GM21529 (cell line): ENCODE results near the gene OR2AT4.
"Not testable (repeated sequence)": the region's sequence is repeated elsewhere in the genome, so short reads cannot be mapped to it uniquely, and the experiment has no call there.

ENCODE experiments used
- ATAC-seq: cut with Tn5 transposase; IDR thresholded peaks from one replicate; pipeline ENCODE4 v1.9.1; 2021; ENCODE audit not compliant: unreplicated experiment

The OR2AT4 gene

DNA sequence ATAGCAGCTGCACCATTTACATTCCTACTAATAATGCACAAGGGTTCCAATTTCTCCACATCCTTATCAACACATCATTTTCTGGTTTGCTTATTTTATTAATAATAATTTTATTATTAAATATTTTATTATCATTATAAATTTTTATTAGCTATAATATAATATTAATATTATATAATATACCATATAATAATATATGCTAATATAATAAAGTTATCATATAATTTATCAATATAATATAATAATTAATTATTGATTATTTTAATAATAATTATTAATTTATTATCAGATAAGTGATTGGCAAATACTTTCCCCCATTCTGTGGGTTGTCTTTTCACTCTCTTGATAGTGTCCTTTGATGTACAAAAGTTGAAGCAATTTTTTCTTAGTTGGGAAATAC, 27.7 kb downstream of the OR2AT4 start:
- no peak for ATAC-seq

DNA sequence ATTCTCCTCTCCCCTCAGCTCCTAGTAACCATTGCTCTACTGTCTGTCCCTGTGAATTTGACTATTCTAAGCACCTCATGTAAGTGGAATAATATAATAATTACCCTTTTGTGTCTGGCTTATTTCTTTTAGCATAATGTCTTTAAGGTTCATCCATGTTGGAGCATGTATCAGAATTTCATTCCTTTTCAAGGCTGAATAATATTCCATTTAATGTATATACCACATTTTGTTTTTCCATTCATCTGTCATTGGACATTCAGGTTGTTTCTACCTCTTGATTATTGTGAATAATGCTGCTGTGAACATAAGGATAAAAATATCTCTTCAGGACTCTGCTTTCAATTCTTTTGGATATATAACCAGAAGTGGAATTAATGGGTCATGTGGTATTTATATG, 28.1 kb downstream of the OR2AT4 start:
- no peak for ATAC-seq

- ATAC-seq: no peak
These were observed 30.6 kb downstream of the OR2AT4 start for GRCh38 chr11:75066061-75066460.

DNA sequence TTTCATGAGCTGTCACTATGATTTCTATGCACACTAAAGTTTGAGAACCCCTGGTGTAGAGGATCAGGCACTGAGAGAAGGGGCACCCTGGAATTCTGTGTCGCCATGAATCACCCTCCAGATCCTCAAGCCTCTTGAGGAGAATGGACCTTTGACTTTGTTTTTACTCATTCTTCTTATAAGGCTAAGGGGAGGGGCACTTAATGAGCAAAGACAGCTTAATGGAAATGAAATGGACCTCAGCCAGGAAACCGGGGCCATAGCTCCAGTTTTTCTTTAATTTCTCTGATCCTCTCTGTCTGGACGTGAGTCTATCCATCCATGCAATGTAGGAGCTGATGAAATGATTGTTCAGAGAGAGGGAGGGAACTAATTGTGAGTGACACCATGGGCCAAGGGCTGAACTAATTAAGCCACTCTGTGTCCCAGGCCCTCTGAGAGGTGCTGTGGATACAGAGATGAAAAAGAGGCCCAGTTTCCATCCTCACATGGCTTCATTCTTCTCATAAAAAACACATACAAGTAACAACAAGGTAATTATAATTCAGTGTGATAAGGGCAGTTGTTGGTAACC, 32.8 kb downstream of the OR2AT4 start:
- ATAC-seq: no peak

GRCh38 chr11:75059299-75059698, 37.4 kb downstream of the OR2AT4 start:
- no peak for ATAC-seq

GRCh38 chr11:75056814-75057213, 39.9 kb downstream of the OR2AT4 start:
- no peak for ATAC-seq

DNA sequence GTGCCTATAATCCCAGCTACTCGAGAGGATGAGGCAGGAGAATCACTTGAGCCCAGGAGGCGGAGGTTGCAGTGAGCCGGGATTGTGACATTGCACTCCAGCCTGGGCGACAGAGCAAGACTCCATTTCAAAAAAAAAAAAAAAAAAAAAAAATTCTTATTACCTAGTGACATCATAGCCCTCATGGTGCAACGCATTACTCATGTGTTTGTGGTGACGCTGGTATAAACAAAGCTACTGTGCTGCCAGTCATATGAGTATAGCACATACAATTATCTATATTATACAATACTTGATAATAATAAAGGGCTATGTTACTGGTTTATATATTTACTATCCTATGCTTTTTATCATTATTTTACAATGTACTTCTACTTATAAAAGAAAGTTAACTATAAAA, 41.2 kb downstream of the OR2AT4 start:
- no peak for ATAC-seq

DNA sequence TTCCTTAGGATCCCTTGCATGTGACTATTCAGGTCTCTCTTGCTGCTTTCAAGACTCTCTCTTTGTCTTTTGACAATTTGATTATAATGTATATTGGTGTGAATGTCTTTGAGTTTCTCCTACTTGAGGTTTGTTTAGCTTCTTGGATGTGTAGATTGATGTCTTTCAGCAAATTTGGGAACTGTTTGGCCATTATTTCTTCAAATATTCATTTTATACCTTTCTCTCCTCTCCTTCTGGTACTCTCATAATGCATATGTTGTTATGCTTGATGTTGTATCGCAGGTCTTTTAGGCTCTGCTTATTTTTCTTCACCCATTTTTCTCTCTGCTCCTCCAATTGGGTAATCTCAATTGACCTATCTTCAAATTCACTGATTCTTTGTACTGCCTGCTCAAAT, 44.2 kb downstream of the OR2AT4 start:
- no peak for ATAC-seq

DNA sequence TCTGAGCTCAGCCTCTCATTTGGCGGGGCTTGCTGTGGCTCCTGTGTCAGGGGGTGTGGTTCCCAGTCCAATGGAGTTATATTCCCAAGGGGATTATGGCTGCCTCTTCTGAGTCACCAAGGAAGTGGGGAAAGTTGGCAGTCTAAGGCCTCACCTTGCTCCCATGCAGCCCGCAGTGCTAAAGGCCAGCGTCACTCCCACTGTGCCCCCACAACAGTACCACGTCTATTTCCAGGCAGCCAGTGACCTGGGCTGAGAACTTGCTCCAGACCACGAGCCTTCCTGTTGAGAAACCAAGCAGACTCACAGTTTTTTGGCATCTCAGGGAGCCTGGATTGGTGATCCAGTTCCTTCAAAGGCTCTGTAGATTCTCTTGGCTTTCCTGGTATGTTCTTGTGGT, 45.6 kb downstream of the OR2AT4 start:
- no peak for ATAC-seq

GRCh38 chr11:75050516-75050915, 46.2 kb downstream of the OR2AT4 start:
- ATAC-seq: no peak

- not testable (repeated sequence) for ATAC-seq
These were observed 47.0 kb downstream of the OR2AT4 start for GRCh38 chr11:75049501-75050266.

GRCh38 chr11:75047191-75047590, 49.5 kb downstream of the OR2AT4 start:
- no peak for ATAC-seq

DNA sequence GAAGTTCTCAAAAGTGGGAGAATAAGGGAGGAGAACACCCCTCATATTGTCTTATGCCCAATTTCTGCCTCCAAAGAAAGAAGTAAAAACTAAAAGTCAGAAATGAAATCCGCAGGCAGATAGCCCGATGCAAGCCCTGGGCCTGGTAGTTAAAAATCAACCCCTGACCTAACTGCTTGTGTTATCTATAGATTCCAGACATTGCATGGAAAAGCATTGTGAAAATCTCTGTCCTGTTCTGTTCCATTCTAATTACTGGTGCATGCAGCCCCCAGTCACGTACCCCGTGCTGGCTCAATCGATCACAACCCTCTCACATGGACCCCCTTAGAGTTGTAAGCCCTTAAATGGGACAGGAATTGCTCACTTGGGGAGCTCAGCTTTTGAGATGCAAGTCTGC, 50.0 kb downstream of the OR2AT4 start:
- not testable (repeated sequence) for ATAC-seq

- ATAC-seq: not testable (repeated sequence)
These were observed 52.1 kb downstream of the OR2AT4 start for GRCh38 chr11:75044381-75045170.

DNA sequence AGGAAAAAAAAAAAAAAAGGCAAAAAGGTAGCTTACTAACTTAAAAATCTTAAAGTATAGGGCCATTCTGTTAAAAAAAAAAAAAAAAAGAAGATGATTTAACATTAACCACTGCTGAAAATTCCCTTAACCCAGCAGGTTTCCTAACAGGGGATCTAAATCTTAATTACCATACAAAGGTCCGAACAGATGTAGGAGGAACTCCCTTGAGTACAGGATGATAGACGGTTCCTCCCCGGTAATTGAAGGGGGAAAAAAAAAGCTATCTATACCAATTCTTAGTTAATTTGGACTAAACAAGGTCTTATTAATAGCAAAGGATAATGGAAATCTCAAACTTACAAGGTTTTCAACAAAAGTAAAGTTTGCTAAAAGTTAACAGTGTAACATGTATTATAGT, 54.9 kb downstream of the OR2AT4 start:
- ATAC-seq: not testable (repeated sequence)

DNA sequence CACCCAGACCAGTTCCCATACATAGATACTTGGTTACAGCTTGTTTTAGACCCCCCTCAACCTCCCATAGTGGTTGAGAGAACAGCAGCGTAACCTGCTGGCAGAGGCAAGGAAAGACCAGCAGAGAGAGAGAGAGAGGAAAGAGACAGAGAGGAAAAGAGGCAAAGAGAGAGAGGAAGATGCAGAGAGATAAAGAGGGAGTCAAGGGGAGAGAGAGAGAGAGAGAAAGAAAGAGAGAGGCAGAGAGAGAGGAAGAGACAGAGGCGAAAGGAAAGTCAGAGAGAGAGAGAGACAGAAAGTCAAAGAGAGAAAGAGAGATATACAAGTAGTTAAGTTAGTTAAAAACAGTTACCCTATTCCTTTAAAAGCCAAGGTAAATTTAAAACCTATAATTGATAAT, 55.4 kb downstream of the OR2AT4 start:
- ATAC-seq: no peak

- ATAC-seq: no peak
These were observed 56.4 kb downstream of the OR2AT4 start for GRCh38 chr11:75040167-75040770.

GRCh38 chr11:75035911-75036565, 60.6 kb downstream of the OR2AT4 start:
- no peak for ATAC-seq

DNA sequence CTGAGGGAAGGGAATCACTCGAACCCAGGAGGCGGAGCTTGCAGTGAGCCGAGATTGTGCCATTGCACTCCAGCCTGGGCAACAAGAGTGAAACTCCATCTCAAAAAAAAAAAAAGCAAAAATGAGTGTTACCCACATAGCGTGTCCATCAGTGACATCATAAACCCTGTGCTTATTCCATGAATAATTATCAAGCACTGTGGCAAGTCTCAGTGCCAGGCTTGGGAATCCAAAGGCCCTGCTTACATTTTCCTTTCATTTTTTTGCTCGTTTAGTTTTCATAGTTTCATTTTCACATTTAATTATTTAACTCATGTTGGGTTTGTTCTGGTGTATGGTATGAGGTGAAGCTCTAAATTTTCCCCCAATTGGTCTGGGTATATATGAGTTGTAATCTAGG, 61.4 kb downstream of the OR2AT4 start:
- no peak for ATAC-seq

DNA sequence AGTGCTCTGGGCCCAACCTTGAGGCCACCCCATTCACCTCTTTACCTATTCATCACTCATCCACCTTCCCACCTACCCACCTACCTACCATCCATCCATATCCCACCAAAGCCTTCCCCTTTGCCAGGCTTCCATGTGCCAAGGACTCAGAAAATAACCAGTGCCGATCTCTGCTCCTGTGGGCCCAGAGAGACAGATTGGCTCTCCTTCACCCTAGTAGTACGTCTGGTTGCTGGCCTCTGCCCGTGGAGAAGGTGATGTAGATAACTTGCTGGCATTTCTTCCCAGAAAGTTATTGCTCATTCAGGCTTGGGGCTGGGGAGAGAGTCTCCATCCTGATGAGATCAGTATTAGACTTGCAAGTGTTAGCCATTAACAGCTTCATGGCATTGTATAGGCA, 62.8 kb downstream of the OR2AT4 start:
- no peak for ATAC-seq

DNA sequence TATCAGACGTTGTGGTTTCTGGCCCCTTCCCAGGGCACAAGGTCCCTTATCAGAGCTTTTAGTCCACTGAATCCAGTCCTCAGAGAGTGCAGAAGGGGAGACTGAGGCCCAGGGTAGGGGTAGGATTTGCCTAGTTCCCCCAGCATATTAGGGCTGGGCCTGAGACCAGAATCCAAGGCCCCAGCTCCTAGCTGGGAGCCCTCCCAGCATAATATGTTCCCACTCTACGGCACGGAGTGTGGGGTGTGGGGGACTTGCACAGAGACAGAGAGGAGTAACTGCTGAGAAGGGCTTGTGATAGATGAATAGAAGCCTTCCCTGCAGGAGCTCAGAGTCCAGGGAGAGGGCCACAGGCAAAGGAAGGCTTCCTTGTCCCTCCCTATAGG, 64.1 kb downstream of the OR2AT4 start:
- no peak for ATAC-seq
